ENCODE measurements around the gene TSSK6.

DNA sequence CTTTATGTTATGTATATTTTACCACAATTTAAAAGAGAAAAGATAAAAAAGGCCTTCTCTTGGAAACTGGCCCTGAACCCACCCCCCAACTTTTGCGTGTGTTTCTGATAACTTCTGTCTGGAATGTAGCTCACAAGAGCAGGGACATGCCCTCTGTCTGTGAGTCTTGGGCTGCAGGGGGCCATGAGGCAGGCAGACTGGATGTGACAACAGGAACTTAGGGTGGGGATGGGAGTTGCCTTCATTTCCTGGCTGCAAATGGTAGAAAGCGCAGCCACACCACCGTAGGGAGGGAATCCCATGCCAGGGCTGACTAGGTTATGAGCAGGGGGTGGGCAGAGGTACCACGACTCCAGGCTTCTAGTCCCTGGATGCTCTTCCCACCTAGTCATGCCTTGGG, 44.6 kb upstream of the TSSK6 start:
- TF ChIP-seq, protein P1, sequence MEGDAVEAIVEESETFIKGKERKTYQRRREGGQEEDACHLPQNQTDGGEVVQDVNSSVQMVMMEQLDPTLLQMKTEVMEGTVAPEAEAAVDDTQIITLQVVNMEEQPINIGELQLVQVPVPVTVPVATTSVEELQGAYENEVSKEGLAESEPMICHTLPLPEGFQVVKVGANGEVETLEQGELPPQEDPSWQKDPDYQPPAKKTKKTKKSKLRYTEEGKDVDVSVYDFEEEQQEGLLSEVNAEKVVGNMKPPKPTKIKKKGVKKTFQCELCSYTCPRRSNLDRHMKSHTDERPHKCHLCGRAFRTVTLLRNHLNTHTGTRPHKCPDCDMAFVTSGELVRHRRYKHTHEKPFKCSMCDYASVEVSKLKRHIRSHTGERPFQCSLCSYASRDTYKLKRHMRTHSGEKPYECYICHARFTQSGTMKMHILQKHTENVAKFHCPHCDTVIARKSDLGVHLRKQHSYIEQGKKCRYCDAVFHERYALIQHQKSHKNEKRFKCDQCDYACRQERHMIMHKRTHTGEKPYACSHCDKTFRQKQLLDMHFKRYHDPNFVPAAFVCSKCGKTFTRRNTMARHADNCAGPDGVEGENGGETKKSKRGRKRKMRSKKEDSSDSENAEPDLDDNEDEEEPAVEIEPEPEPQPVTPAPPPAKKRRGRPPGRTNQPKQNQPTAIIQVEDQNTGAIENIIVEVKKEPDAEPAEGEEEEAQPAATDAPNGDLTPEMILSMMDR (IDR thresholded peaks at IDR 0.05), result no peak
- TF ChIP-seq POLR2A (IDR thresholded peaks at IDR 0.05) (no peak), POLR2AphosphoS5 (IDR thresholded peaks at IDR 0.05) (no peak)
